GM11168 (cell line): ENCODE results near the gene BHLHE40.

Experiments used
- in situ Hi-C: fragments of 300-500 bp; cut with MboI; formaldehyde crosslinking; loops from one replicate; pipeline ENCODE4 v1.12.0; 2022; ENCODE audit warnings: low sequenced_read_pairs; ENCODE audit not compliant: unreplicated experiment

BHLHE40 gene

DNA sequence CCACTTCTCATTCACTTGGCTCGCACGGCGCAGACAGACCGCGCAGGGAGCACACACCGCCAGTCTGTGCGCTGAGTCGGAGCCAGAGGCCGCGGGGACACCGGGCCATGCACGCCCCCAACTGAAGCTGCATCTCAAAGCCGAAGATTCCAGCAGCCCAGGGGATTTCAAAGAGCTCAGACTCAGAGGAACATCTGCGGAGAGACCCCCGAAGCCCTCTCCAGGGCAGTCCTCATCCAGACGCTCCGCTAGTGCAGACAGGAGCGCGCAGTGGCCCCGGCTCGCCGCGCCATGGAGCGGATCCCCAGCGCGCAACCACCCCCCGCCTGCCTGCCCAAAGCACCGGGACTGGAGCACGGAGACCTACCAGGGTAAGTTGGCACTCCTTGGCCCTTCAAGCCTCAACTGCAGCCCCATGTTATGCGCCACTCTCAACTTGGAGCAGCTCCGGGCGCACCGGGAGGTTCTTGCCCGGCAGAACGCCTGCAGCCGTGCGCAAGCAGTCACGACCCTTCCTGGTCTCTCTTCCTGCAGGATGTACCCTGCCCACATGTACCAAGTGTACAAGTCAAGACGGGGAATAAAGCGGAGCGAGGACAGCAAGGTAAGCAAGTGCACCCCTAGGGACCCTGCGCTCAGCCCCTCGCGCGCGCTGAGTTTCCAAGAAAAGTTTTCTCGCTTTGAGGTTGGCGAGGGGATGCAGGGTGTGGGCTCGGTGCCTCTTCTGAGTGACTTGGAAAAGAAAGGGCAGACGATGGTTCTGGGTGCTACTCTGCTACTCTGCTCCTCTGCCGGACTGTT lies at the start of gene BHLHE40:
BHLHE40 (plus strand) TSS at position 10 of the 801 bp plus-strand sequence; CDS start at position 292, 282 bp downstream.
- in situ Hi-C loops = loop anchor here (10.0 kb wide), 1 partner anchor 145 kb away; no protein-coding TSS in a partner anchor

DNA sequence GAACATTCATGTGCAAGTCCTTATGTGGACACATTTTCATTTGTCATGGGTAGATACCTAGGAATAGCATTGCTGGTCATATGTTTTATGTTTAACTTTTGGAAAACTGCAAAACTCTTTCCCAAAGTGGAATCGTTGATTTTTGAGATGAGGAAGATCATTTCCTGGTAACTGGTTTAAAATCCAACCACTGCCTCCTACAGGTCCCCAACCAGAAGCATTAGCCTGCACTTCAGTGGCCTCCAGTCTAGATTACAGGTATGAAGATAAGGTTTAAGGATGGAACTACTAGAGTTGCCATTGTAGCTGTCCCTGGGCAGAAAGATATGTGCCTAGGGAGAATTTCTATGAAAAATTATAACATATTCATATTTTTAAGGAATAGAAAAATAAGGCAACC lies 48.7 kb upstream of the BHLHE40 start:
- in situ Hi-C loops = no loop called here

GRCh38 chr3:4934050-4934449 lies 45.2 kb upstream of the BHLHE40 start:
- in situ Hi-C loops = no loop called here

- in situ Hi-C loops = no loop called here
Measured at GRCh38 chr3:4935347-4935746, 43.9 kb upstream of the BHLHE40 start.

DNA sequence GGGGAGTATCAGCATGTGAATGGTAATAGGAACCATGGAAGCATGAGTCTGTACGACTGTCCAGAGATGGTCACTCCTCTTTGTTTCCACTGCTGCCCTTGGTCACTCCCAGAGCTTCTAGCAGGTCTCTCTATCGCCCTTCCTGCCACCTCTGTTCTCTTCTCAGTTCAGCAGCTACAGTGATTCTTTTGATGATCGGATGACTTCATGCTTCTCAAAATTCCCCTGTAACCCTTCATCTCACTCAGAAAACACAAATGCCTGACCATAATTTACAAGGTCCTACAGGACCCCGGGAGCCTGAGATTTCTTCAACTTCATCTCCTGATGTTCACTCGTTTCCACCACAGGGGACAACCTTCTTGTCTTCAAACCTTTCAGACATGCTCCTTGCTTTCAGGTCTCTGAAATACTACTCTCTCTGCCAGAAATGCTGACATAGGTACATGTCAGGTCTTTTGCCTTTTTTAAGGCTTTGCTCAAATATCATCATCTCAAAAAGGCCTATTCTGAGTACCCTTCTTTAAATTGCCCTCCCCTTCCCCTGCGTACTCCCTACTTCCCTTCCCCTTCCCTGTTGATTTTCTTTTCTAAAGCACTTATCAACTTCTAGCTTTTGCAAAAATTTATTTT lies 42.1 kb upstream of the BHLHE40 start:
- in situ Hi-C loops = no loop called here

DNA sequence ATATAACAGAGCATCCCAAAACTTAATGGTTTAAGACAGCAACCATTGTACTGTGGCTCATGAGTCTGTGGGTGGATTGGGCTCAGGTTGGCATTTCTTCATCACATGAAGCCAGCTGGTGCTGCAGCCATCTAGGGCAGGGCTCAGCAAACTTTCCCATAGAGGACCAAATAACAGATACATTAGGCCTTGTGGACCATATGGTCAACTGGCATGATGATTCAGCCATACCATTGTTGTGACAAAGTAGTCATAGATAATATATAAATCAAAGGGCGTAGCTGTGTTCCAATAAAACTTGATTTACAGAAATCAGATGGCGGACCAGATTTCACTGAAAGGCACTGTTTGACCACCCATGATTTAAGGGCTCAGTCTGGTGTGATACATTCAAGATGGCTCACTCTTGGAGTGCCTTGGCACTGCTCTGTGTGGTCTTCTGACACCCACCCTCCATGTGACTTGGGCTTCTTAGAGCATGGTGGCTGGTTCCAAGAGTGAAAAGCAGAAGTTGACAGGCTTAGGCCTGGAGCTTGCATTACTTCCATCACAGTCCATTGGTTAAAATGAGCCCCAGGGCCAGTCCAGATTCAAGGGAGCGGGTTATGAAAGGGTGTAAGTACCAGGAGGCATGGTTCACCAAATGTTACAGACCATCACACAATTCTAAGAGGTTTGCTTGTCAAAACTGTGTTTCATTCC lies 40.8 kb upstream of the BHLHE40 start:
- in situ Hi-C loops = no loop called here

GRCh38 chr3:4939276-4939675 lies 40.0 kb upstream of the BHLHE40 start:
- in situ Hi-C loops = no loop called here

- in situ Hi-C loops = no loop called here
Measured at GRCh38 chr3:4940985-4941384, 38.3 kb upstream of the BHLHE40 start.

DNA sequence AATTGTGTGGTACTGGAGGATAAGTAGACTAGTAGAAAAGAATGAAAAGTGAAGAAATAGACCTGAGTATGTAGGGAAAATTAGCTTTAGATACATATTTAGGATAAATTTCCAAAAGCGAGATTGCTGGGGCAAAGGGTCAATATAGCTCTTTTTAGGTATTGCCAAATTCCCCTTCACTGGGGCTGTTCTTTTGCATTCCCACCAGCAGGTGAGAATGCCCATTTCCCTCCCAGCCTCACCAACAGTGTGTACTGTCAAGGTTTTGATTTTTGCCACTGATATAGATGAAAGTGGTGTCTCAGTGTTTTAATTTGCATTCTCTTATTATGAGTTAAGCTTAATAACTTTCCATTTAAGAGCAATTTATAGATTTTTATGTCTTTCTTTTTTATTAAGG lies 35.7 kb upstream of the BHLHE40 start:
- in situ Hi-C loops = no loop called here

- in situ Hi-C loops = no loop called here
Measured at GRCh38 chr3:4945324-4945723, 33.9 kb upstream of the BHLHE40 start.

GRCh38 chr3:4947028-4947427 lies 32.2 kb upstream of the BHLHE40 start:
- in situ Hi-C loops = no loop called here

GRCh38 chr3:4948395-4948794 lies 30.8 kb upstream of the BHLHE40 start:
- in situ Hi-C loops = no loop called here

DNA sequence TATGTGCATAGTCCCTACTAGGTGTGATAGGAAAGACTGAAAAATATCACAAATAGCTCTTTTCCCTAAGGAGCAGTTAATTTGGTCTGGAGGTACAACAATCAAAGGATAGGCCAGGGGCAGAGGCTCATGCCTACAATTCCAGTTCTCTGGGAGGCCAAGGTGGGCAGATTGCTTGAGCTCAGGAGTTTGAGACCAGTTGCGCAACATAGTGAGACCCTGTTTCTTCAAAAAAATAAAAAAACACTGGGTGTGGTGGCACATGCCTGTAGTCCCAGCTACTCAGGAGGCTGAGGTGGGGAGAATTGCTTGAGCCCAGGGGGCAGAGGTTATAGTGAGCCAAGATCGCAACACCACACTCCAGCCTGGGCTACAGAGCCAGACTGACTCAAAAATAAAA lies 30.2 kb upstream of the BHLHE40 start:
- in situ Hi-C loops = no loop called here

DNA sequence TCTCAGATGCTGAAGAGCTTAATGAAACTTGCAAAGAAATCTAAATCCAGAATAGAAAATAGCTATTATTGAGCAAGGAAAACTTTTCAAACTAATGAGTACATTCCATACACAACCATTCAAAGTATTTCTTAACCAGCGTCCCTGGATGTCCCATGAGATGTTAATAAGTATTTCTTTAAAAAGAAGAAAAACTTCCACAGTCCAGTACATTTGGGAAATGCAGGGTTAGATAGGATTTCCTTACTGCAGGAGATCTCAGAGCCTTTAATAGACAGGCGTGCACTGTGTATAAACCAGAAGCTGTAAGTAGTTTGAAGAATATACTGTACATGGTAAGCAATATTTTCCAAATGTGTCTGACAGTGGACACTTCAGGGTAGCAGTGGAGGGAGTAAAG lies 29.6 kb upstream of the BHLHE40 start:
- in situ Hi-C loops = no loop called here

DNA sequence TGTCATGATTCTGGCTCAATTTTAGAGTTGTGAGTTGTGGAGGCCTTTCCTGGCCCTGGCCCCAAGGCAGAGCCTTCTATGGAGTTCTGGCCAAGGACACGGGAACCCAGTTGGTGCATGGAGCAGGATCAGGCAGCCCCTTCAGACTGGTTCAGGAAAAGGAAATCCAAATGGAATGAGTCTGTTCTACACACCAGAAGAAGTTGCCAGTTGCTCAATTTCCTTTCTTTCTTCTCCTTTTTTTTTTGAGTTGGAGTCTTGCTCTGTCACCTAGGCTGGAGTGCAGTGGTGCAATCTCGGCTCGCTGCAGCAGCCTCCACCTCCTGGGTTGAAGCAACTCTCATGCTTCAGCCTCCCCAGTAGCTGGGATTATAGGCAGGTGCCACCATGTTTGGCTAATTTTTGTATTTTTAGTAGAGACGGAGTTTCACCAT lies 28.9 kb upstream of the BHLHE40 start:
- in situ Hi-C loops = no loop called here

DNA sequence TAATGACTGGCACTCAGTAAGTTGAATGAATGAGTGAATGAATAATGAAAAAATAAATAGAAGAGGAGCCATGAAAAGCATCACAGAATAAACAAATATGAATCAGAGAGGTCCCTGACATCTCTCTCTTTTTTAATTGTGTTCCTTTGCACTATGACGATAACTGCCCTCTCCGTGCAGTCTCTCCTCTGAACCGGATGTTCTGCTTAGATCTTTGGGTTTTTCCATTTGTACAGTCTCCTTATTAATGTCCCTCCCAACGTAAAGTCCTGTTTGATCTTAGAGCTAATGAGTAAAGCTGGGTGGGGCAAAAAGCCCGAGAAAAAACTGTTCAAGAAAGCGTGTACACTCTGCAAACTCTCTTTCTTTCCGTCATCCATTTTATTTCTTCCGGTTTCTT lies 28.3 kb upstream of the BHLHE40 start:
- in situ Hi-C loops = no loop called here

GRCh38 chr3:4953119-4953518 lies 26.1 kb upstream of the BHLHE40 start:
- in situ Hi-C loops = no loop called here

- in situ Hi-C loops = no loop called here
Measured at GRCh38 chr3:4954256-4955000, 24.8 kb upstream of the BHLHE40 start.

- in situ Hi-C loops = no loop called here
Measured at GRCh38 chr3:4956099-4956498, 23.1 kb upstream of the BHLHE40 start.

- in situ Hi-C loops = no loop called here
Measured at GRCh38 chr3:4956738-4957137, 22.5 kb upstream of the BHLHE40 start.
